Endodermal cell (in vitro differentiated cells): ENCODE measurements around the gene ORM1. TPM values are rescaled to one million over a fixed set of nuclear protein-coding genes. Genes with fewer than 3 reads are reported as not detected.
"Not testable (repeated sequence)": the region's sequence is repeated elsewhere in the genome, so short reads cannot be mapped to it uniquely, and the experiment has no call there.

ENCODE experiments used
- DNase-seq: peaks from one replicate; pipeline ENCODE4 v3.0.0-alpha.2; 2017
- H3K27ac ChIP-seq: 2 replicates; pipeline ENCODE4 v1.5.1; 2013; ENCODE audit warnings: mild to moderate bottlenecking, low read depth, low read length, moderate library complexity
- H3K27me3 ChIP-seq: 2 replicates; pipeline ENCODE4 v1.6.1; 2013; ENCODE audit warnings: mild to moderate bottlenecking, low read length, moderate library complexity; ENCODE audit not compliant: insufficient read depth, control insufficient read depth, poor library complexity, severe bottlenecking
- H3K36me3 ChIP-seq: 2 replicates; pipeline ENCODE4 v1.7.0; 2013; ENCODE audit warnings: mild to moderate bottlenecking, low read length, moderate library complexity; ENCODE audit not compliant: control insufficient read depth, insufficient read depth
- H3K4me1 ChIP-seq: one replicate; pipeline ENCODE4 v1.7.0; 2013; ENCODE audit warnings: low read length; ENCODE audit not compliant: control insufficient read depth, insufficient read depth
- H3K4me3 ChIP-seq: 2 replicates; pipeline ENCODE4 v1.5.1; 2013; ENCODE audit warnings: mild to moderate bottlenecking, low read length, moderate library complexity
- H3K9ac ChIP-seq: 2 replicates; pipeline ENCODE4 v1.6.1; 2013; ENCODE audit warnings: mild to moderate bottlenecking, low read length, moderate library complexity; ENCODE audit not compliant: poor library complexity, severe bottlenecking; ENCODE audit errors: extremely low read depth
- H3K9me3 ChIP-seq: 2 replicates; pipeline ENCODE4 v1.6.1; 2013; ENCODE audit warnings: mild to moderate bottlenecking, low read length, moderate library complexity; ENCODE audit not compliant: control insufficient read depth
- H3K27ac Mint-ChIP-seq: 2 replicates; pipeline ENCODE4 v1.8.0; 2020; ENCODE audit warnings: mixed read lengths
- H3K27me3 Mint-ChIP-seq: 2 replicates; pipeline ENCODE4 v1.8.0; 2021; ENCODE audit warnings: mild to moderate bottlenecking, mixed read lengths; ENCODE audit not compliant: insufficient read depth
- H3K36me3 Mint-ChIP-seq: 2 replicates; pipeline ENCODE4 v1.8.0; 2020; ENCODE audit warnings: low read depth, mixed read lengths
- H3K4me1 Mint-ChIP-seq: 2 replicates; pipeline ENCODE4 v1.8.0; 2020; ENCODE audit warnings: mixed read lengths
- H3K4me3 Mint-ChIP-seq: 2 replicates; pipeline ENCODE4 v1.8.0; 2020; ENCODE audit warnings: mild to moderate bottlenecking, moderate library complexity, mixed read lengths
- H3K9me3 Mint-ChIP-seq: 2 replicates; pipeline ENCODE4 v1.8.0; 2020; ENCODE audit warnings: mild to moderate bottlenecking, mixed read lengths
- WGBS, 2 experiments: methylation state at CpG; one replicate each; pipeline versions ENCODE4 v1.1.5 to v1.1.7; 2013; ENCODE audit warnings: missing lambda C conversion rate in 2 of 2, mixed read lengths in 1 of 2; ENCODE audit not compliant: insufficient coverage in 1 of 2, insufficient read length in 1 of 2; 5-methylcytosine and 5-hydroxymethylcytosine counted together
- total RNA-seq, 2 donors: library from RNA; stranded (reverse); fragmentation: NEBNext Ultra II Directional in 1 of 2; extraction: Animal tissue kit (Norgen Biotek cat#: 25700) in 1 of 2; gene quantifications; 2 replicates in 1 of 2; 3 replicates in 1 of 2; pipeline ENCODE4 v1.2.1, GENCODE V29; 2021
- TF ChIP-seq, protein P1 (sequence below): fragments of 200-600 bp; sonication (generic); conservative IDR thresholded peaks from 2 replicates; pipeline ENCODE4 v1.5.0; 2021; ENCODE audit warnings: antibody characterized with exemption, mild to moderate bottlenecking

The ORM1 gene
- total RNA-seq, 2 donors from 2014 or later = 0.59 TPM; not detected in 1

DNA sequence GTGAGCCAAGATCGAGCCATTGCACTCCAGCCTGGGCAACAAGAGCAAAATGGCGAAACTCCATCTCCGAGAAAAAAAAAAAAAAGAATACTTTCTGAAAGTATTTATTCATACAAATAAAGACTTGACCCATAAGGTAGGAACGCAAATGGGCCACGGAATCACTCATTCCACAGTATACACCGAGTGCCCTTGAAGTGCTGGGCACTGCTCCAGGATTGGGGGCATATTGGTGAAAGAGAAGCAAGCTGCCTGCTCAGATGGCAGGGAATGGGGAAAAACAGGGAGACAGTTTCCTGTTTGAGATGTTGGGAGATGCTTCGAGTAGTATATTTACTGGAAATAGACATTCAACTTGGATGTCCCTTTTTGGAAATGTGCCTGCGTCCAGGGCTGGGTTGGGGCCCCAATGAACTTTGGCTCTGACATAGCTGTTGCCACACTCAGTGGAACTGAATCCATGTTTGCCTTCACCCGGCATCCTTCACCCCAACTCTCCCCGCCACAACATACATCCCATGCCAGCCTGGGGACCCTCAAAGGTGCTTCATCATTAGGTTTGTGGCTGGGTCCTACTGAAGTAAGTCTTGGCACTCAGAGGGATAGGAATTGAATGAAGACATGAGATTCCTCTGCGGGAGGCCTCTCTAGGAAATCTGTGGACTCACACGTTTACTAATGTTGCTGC lies 6.2 kb downstream of the ORM1 start:
- not testable (repeated sequence) for H3K27me3 Mint-ChIP-seq, H3K9me3 Mint-ChIP-seq, DNase-seq, H3K4me1 ChIP-seq, H3K9me3 ChIP-seq, H3K36me3 ChIP-seq, H3K9ac ChIP-seq, H3K27me3 ChIP-seq, H3K36me3 Mint-ChIP-seq, H3K4me3 ChIP-seq, H3K4me1 Mint-ChIP-seq, H3K27ac Mint-ChIP-seq, H3K27ac ChIP-seq, H3K4me3 Mint-ChIP-seq
- WGBS, 2 experiments = 89 to 91% methylated on average over 3 to 6 of the region's 12 CpGs

DNA sequence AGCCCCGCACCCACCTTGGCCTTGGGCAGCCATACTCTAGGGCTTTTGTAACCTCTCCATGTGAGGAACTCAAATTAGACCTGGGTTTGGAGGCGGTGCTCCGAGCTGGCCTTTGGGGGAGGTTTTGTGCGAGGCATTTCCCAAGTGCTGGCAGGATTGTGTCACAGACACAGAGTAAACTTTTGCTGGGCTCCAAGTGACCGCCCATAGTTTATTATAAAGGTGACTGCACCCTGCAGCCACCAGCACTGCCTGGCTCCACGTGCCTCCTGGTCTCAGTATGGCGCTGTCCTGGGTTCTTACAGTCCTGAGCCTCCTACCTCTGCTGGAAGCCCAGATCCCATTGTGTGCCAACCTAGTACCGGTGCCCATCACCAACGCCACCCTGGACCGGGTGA lies 6.7 kb downstream of the ORM1 start, which contains the start of gene ORM2:
ORM2 (plus strand) TSS at position 245 of the 398 bp plus-strand sequence; CDS start at position 281, 36 bp downstream.
- H3K27me3 ChIP-seq, H3K9ac ChIP-seq, H3K27ac ChIP-seq, H3K4me1 ChIP-seq, H3K27ac Mint-ChIP-seq, H3K4me1 Mint-ChIP-seq, H3K4me3 ChIP-seq, H3K36me3 Mint-ChIP-seq, H3K9me3 Mint-ChIP-seq, H3K9me3 ChIP-seq, H3K36me3 ChIP-seq, DNase-seq, H3K4me3 Mint-ChIP-seq, H3K27me3 Mint-ChIP-seq: not testable (repeated sequence)
- WGBS, 2 experiments = 100% methylated on average over 2 of the region's 10 CpGs; no CpG with 5 or more reads in 1 of the 2 experiments

DNA sequence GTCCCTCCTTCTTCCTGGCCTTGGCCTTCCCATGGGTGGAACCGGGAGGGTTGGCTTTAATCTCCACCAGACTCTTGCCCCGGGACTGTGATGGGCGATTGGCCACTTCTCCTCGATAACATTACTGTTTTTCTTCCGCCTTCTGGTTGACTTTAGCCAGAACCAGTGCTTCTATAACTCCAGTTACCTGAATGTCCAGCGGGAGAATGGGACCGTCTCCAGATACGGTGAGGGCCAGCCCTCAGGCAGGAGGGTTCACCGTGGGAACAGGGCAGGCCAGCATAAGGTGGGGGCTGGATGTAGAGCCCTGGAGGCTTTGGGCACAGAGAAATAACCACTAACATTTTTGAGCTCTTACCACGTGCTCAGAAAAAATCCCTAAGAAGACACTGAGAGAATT lies 7.7 kb downstream of the ORM1 start:
- Mint-ChIP-seq H3K9me3 (peaks cover 2% of the 10 kb centered on the region), H3K27me3 (no peaks in the 10 kb centered on the region), H3K4me1 (no peaks in the 10 kb centered on the region), H3K36me3 (peaks cover 2% of the 10 kb centered on the region), H3K27ac (no peak overlapping the region), H3K4me3 (no peak overlapping the region)
- no peak overlapping the region for H3K4me3 ChIP-seq
- no peak for DNase-seq
- H3K9me3 ChIP-seq = no peaks in the 10 kb centered on the region
- H3K27ac ChIP-seq = no peak overlapping the region
- H3K36me3 ChIP-seq = no peaks in the 10 kb centered on the region
- no peaks in the 10 kb centered on the region for H3K27me3 ChIP-seq
- 88 to 93% methylated on average over 5 to 10 of the region's 10 CpGs for WGBS, 2 experiments
- TF ChIP-seq, protein P1, sequence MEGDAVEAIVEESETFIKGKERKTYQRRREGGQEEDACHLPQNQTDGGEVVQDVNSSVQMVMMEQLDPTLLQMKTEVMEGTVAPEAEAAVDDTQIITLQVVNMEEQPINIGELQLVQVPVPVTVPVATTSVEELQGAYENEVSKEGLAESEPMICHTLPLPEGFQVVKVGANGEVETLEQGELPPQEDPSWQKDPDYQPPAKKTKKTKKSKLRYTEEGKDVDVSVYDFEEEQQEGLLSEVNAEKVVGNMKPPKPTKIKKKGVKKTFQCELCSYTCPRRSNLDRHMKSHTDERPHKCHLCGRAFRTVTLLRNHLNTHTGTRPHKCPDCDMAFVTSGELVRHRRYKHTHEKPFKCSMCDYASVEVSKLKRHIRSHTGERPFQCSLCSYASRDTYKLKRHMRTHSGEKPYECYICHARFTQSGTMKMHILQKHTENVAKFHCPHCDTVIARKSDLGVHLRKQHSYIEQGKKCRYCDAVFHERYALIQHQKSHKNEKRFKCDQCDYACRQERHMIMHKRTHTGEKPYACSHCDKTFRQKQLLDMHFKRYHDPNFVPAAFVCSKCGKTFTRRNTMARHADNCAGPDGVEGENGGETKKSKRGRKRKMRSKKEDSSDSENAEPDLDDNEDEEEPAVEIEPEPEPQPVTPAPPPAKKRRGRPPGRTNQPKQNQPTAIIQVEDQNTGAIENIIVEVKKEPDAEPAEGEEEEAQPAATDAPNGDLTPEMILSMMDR = no peak
- H3K9ac ChIP-seq = no peak overlapping the region
- no peaks in the 10 kb centered on the region for H3K4me1 ChIP-seq

DNA sequence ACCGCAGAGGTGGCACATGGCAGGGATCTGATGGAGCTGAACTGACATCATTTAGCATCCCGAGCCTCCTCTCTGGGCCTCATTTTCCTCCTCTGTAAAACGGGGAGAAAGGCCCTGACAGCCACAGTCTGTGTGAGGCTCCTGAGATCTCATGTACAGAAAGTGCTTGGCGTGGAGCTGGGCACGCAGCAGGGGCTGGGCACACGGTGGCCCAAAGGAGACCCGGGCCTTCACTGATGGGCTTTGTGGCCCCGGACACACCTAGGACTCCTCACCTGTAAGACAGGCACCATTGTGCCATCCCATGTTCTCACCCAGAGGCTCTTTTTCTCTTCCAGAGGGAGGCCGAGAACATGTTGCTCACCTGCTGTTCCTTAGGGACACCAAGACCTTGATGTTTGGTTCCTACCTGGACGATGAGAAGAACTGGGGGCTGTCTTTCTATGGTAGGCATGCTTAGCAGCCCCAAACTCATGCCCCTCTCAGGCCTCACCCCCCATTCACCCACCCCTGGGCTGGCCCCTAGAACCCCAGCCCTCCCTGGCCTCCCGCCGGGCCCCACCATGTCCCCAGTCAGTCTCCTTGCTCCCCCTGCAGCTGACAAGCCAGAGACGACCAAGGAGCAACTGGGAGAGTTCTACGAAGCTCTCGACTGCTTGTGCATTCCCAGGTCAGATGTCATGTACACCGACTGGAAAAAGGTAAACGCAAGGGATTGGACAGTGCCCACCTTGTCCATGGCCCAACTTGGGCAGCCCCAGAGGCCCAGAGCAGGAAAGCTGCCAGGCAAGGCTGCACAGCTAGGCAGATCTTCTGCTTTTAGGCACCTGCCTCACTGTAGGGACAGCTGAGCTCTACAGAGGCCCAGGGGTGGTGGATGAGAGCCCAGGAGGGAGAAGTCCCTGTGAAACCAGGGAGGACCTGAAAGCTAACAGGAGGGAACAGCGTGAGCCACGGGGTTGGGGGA lies 8.6 kb downstream of the ORM1 start:
- not testable (repeated sequence) for H3K4me3 ChIP-seq, H3K9me3 Mint-ChIP-seq, H3K27me3 ChIP-seq, H3K9ac ChIP-seq, H3K9me3 ChIP-seq, H3K36me3 Mint-ChIP-seq, H3K27me3 Mint-ChIP-seq, H3K27ac ChIP-seq, H3K4me3 Mint-ChIP-seq, H3K36me3 ChIP-seq, H3K4me1 Mint-ChIP-seq, H3K27ac Mint-ChIP-seq, H3K4me1 ChIP-seq, DNase-seq
- WGBS, 2 experiments = 91 to 98% methylated on average over 8 to 15 of the region's 19 CpGs

DNA sequence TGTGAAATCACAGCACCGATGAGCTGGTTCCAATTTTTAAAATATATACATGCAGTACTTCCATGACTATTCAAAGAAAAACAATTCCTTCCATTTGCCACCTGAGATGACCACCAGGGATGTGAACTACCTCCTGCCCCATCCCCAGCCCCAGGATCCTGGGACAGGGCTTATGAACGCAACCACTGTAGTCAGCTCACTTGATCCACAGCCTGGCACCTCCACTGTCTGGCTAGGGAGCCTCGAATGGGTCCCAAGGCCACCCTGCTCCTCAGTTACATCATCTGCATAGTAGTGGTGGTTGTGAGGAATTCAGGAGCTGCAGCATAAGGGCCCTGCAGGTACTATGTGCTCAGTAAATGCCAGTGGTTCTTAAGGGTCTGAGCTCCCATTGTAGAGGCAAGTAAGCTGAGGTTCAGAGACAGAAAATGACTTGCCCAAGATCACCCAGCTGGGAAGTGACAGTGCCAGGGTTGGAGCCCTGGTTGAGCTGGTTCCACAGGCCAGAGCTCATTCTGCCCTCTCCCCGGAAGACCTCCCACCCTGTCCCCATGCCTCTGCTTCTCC lies 9.7 kb downstream of the ORM1 start:
- H3K4me1 Mint-ChIP-seq, H3K4me1 ChIP-seq, H3K27ac Mint-ChIP-seq, H3K4me3 Mint-ChIP-seq, DNase-seq, H3K27me3 ChIP-seq, H3K4me3 ChIP-seq, H3K9me3 ChIP-seq, H3K27ac ChIP-seq, H3K9me3 Mint-ChIP-seq, H3K27me3 Mint-ChIP-seq, H3K36me3 ChIP-seq, H3K9ac ChIP-seq: not testable (repeated sequence)
- H3K36me3 Mint-ChIP-seq = peaks cover 12% of the 10 kb centered on the region
- 88 to 100% methylated on average over 1 to 4 of the region's 4 CpGs for WGBS, 2 experiments

DNA sequence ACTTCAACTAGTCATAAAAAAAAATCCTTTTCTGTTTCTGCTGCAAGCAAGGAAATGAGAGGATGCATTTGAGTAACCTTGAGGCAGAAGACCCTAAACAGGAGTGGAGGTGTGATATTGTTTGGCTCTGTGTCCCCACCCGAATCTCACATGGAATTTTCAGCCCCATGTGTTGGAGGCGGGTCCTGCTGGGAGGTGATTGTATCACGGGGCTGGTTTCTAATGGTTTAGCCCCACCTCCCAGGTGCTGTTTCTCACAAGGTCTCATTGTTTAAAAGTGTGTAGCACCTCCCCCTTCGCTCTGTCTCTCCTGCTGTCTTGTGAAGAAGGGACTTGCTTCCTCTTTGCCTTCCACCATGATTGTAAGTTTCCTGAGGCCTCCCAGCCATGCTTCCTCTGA lies 10.8 kb downstream of the ORM1 start:
- H3K27ac Mint-ChIP-seq, H3K4me3 ChIP-seq, DNase-seq, H3K27me3 Mint-ChIP-seq, H3K9me3 Mint-ChIP-seq, H3K27me3 ChIP-seq, H3K27ac ChIP-seq, H3K9ac ChIP-seq, H3K4me3 Mint-ChIP-seq, H3K9me3 ChIP-seq, H3K4me1 ChIP-seq, H3K36me3 ChIP-seq, H3K4me1 Mint-ChIP-seq: not testable (repeated sequence)
- H3K36me3 Mint-ChIP-seq = peaks cover 20% of the 10 kb centered on the region
- WGBS, 2 experiments = 91% methylated on average over 1 of the region's 4 CpGs; no CpG with 5 or more reads in 1 of the 2 experiments
